SJSA1 (cell line): Measurements from ENCODE around the gene SWT1. TPM values are rescaled to one million over a fixed set of nuclear protein-coding genes. Genes with fewer than 3 reads are reported as not detected.

Experiments used
- DNase-seq, 2 experiments: peaks; one replicate each; pipeline ENCODE4 v3.0.0-alpha.2; 2015 to 2020; ENCODE audit warnings: low spot score in 2 of 2, low read depth in 1 of 2
- H3K27ac ChIP-seq: fragments of 250-450 bp; sonication (Bioruptor Pico); 2 replicates; pipeline ENCODE4 v1.5.1; 2020; ENCODE audit warnings: mild to moderate bottlenecking, moderate library complexity
- H3K27me3 ChIP-seq: fragments of 250-450 bp; sonication (Bioruptor Pico); replicated peaks from 2 replicates; pipeline ENCODE4 v1.5.1; 2020; ENCODE audit warnings: mild to moderate bottlenecking, moderate library complexity
- H3K36me3 ChIP-seq: fragments of 250-450 bp; sonication (Bioruptor Pico); 2 replicates; pipeline ENCODE4 v1.5.1; 2020; ENCODE audit warnings: mild to moderate bottlenecking
- H3K4me1 ChIP-seq: fragments of 250-450 bp; sonication (Bioruptor Pico); replicated peaks from 2 replicates; pipeline ENCODE4 v1.6.1; 2021; ENCODE audit warnings: mild to moderate bottlenecking
- H3K4me3 ChIP-seq: fragments of 250-450 bp; sonication (Bioruptor Pico); 2 replicates; pipeline ENCODE4 v1.5.1; 2020; ENCODE audit warnings: mild to moderate bottlenecking
- H3K9me3 ChIP-seq: fragments of 250-450 bp; sonication (Bioruptor Pico); replicated peaks from 2 replicates; pipeline ENCODE4 v1.5.1; 2020; ENCODE audit warnings: mild to moderate bottlenecking
- total RNA-seq: library from RNA; depleted of rRNA; stranded (reverse); fragments of >200 nt; shearing (Covaris generic); gene quantifications from 2 replicates; pipeline ENCODE4 v1.2.3, GENCODE V29; 2014; rRNA removed

Gene SWT1
- 0.63 and 1.5 TPM in 2 replicates for total RNA-seq

DNA sequence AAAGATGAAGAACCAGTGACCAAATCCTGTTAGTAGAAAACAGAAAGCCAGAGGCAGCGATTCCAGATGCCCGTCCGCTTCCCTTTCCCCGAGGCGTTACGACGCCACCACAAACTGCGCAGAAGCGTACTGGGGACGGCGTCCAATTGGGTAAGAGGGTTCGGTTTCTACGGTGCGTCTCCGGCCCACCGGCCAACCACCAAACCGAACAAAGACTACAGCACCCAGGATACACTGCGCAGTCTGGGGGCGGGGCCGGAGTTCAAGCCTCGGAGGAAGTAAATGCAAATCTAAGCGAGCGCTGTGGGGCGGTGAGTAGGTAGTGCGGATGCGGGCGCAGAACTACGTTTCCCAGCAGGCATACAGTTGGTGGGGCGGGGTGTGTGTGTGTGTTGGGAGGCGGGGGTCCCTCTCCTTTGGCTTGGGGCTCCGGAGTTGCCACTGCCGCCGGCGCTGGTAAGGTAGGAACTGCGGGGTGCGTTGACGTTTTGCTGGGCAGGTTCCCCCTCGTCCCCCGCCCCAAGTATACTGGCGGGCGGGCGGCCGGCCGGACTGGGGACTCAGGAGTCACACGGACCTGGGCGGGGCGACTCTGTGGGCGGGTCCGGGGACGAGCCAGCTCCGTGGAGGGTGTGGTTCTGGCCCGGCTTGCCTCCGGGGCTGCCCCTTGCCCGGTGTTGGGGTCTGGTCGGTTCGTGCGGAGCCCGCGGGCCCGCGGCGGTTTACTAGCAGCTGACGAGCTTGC, at the start of gene SWT1, which contains the start of gene TRMT1L:
SWT1 (plus strand) TSS at position 314 of the 745 bp plus-strand sequence. CDS start 3,675 bp downstream, outside the sequence.
TRMT1L (minus strand) TSS at position 100 of the 745 bp plus-strand sequence. CDS start 241 bp downstream, outside the sequence.
- Histone ChIP-seq H3K27me3 (no peaks in the 10 kb centered on the region), H3K9me3 (no peaks in the 10 kb centered on the region), H3K36me3 (no peaks in the 10 kb centered on the region), H3K27ac (peak within 1 kb of the TSS; percentile 90), H3K4me3 (peak within 1 kb of the TSS; percentile 71), H3K4me1 (peaks cover 13% of the 10 kb centered on the region)
- DNase-seq, result peak; percentile 99

DNA sequence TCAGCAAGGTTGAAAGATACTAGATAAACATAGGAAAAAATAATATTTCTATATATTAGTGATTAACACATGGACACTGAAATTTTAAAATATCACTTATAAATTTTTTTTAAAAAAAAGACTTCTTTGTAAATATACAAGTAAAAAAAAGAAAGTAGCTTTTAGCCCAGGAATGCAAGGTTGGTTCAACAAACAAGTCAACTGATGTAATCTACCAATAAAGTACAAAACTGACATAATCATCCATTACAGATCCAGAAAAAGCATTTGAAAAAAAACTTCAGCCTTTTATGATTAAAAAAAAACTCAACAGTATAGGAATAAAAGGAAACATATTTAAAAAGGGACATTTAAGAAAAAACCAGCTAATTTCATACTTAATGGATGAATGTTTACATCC, 48.6 kb upstream of the SWT1 start:
- DNase-seq, result no peak
- H3K36me3 ChIP-seq, result no peaks in the 10 kb centered on the region; the same call in 1 of the 2 replicates

GRCh38 chr1:185110145-185110544, 46.8 kb upstream of the SWT1 start:
- no peak for DNase-seq
- Histone ChIP-seq H3K4me1 (no peaks in the 10 kb centered on the region), H3K27me3 (no peaks in the 10 kb centered on the region), H3K9me3 (no peaks in the 10 kb centered on the region; the same call in none of the 2 replicates), H3K27ac (no peak overlapping the region), H3K4me3 (no peak overlapping the region), H3K36me3 (no peaks in the 10 kb centered on the region)

More for the DNA sequence above, 48.6 kb upstream of the SWT1 start:
- Histone ChIP-seq H3K4me3 (no peak overlapping the region), H3K4me1 (no peaks in the 10 kb centered on the region), H3K27me3 (no peaks in the 10 kb centered on the region), H3K27ac (no peak overlapping the region), H3K9me3 (no peaks in the 10 kb centered on the region; the same call in none of the 2 replicates)

DNA sequence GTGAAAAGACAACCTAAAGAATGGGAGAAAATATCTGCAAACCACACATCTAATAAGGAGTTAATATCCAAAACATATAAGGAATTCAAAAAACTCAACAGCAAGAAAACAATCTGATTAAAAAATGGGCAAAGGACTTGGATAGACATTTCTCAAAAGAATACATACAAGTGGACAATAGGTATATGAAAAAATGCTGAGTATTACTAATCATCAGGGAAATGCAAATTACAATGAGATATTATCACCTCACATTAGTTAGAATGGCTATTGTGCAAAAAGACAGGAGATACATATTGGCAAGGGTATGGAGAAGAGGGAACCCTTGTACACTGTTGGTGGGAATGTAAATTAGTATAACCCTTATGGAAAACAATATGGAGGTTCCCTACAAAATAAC, 45.1 kb upstream of the SWT1 start:
- Histone ChIP-seq H3K27ac (no peak overlapping the region), H3K4me3 (no peak overlapping the region), H3K9me3 (no peaks in the 10 kb centered on the region; the same call in none of the 2 replicates), H3K36me3 (no peaks in the 10 kb centered on the region), H3K27me3 (no peaks in the 10 kb centered on the region), H3K4me1 (no peaks in the 10 kb centered on the region)
- no peak for DNase-seq

DNA sequence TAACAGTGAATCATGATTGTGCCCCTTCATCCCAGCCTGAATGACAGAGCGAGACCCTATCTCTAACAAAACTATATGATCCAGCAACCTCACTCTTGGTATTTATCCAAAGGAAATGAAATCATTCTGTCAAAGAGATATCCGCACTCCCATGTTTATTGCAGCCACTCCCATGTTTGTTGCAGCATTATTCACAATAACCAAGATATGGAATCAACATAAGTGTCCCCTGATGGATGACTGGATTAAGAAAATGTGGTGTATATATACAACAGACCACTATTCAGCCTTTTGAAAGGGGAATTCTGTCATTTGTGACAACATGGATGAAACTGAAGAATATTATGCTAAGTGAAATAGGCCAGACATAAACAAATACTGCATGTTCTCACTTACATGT, 44.6 kb upstream of the SWT1 start:
- Histone ChIP-seq H3K4me1 (no peaks in the 10 kb centered on the region), H3K4me3 (no peak overlapping the region), H3K9me3 (no peaks in the 10 kb centered on the region; the same call in none of the 2 replicates), H3K36me3 (0 out of 2 replicates have a peak, but pooled peaks cover under 1% of the 10 kb centered on the region), H3K27me3 (no peaks in the 10 kb centered on the region), H3K27ac (no peak overlapping the region)
- DNase-seq, result no peak

- no peak overlapping the region for H3K4me3 ChIP-seq
- no peak for DNase-seq
- H3K27ac ChIP-seq, result no peak overlapping the region
- H3K36me3 ChIP-seq, result peaks cover 51% of the 10 kb centered on the region
- H3K27me3 ChIP-seq, result no peaks in the 10 kb centered on the region
- H3K9me3 ChIP-seq, result 0 out of 2 replicates have a peak, but pooled peaks cover 4% of the 10 kb centered on the region
- H3K4me1 ChIP-seq, result no peaks in the 10 kb centered on the region
Observed at GRCh38 chr1:185129708-185130107, 27.3 kb upstream of the SWT1 start.

DNA sequence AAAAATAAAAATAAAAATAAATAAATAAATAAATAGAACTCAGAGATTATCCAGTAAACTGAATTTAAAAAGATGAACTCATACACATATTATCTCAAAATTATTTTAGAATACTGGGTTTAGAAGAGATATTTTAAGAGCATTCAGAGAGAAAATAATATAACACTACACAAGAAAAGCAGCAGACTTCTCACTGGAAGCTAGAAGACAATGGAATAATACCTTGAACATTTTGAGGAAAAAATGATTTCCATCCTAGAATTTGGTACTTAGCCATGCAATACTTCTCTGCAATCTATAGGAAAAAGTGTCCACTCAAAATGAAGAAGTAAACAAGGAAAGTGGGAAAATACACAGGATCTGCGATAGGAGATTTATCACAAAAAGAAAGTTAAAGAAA, 24.4 kb upstream of the SWT1 start:
- no peak overlapping the region for H3K27ac ChIP-seq
- H3K27me3 ChIP-seq, result no peaks in the 10 kb centered on the region
- no peak overlapping the region for H3K4me3 ChIP-seq
- no peak for DNase-seq
- H3K36me3 ChIP-seq, result peaks cover 44% of the 10 kb centered on the region
- H3K4me1 ChIP-seq, result no peaks in the 10 kb centered on the region
- 0 out of 2 replicates have a peak, but pooled peaks cover 4% of the 10 kb centered on the region for H3K9me3 ChIP-seq

- Histone ChIP-seq H3K27me3 (no peaks in the 10 kb centered on the region), H3K27ac (no peak overlapping the region), H3K4me3 (no peak overlapping the region), H3K9me3 (0 out of 2 replicates have a peak, but pooled peaks cover 2% of the 10 kb centered on the region), H3K4me1 (no peaks in the 10 kb centered on the region), H3K36me3 (peaks cover 15% of the 10 kb centered on the region)
- DNase-seq, result no peak
Observed at GRCh38 chr1:185137896-185138545, 18.9 kb upstream of the SWT1 start.

DNA sequence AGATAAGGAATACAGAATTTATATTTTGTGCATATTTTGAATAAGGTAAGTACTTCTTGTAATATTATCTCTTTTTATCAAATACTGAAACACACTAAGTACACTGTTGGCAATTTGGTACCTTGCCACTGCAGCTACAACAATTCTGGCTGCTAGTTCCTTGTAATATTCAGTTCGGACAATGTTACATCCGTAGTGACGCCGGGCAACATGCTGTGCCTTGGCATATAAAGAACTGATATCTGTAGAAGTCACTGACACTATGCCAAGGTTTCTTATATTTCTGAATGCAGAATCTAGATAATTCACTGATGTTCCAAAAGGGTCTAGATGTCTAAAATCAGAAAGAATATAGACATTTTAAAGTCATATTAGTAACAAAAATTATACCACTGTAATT, 17.7 kb upstream of the SWT1 start:
- Histone ChIP-seq H3K4me3 (no peak overlapping the region), H3K27me3 (no peaks in the 10 kb centered on the region), H3K36me3 (peaks cover 12% of the 10 kb centered on the region), H3K27ac (no peak overlapping the region), H3K4me1 (0 out of 2 replicates have a peak, but pooled peaks cover 2% of the 10 kb centered on the region), H3K9me3 (no peaks in the 10 kb centered on the region)
- DNase-seq, result no peak

DNA sequence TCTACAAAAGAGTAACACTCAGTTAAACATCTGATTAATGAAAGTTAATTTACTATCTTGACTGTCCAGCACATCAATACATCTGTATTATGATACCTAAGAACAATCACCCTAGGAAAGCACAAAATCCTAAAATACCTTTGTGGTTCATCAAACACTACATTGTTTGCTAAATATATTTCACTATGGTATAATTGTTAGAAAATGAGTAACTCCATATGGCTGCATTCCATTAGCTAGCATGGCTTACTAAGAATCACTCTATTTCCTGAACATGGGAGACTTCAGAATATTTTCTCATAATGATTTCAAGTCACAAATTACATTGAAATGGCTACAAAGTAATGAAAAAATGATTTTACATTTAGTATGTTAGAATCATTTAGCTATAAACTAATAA, 12.7 kb upstream of the SWT1 start:
- peaks cover 17% of the 10 kb centered on the region for H3K36me3 ChIP-seq
- DNase-seq, result no peak
- no peaks in the 10 kb centered on the region for H3K9me3 ChIP-seq
- 0 out of 2 replicates have a peak, but pooled peaks cover 3% of the 10 kb centered on the region for H3K4me1 ChIP-seq
- H3K27ac ChIP-seq, result no peak overlapping the region
- no peak overlapping the region for H3K4me3 ChIP-seq
- H3K27me3 ChIP-seq, result no peaks in the 10 kb centered on the region

DNA sequence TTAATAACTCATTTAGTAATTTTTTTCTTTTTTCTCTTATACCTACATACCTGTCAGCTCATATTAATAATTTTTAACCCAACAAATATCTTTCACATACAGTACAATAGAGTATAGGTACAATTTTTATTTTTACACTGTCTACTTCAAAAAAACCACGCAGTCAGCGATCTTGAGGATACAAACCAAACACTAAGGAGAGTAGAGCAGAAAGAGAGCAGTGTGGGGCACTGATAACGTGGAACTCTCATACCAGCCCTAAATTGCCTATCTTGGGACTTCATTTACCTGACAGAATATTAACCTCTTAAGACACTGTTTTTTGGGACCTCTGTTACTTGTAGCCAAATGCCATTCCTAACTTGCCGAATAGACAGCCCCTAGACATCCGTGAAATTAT, 5.8 kb upstream of the SWT1 start:
- Histone ChIP-seq H3K4me3 (no peak overlapping the region), H3K36me3 (peaks cover 18% of the 10 kb centered on the region), H3K9me3 (no peaks in the 10 kb centered on the region), H3K27ac (no peak overlapping the region), H3K4me1 (peaks cover 9% of the 10 kb centered on the region; the same call in 1 of the 2 replicates), H3K27me3 (no peaks in the 10 kb centered on the region)
- DNase-seq, result no peak

- Histone ChIP-seq H3K27me3 (no peaks in the 10 kb centered on the region), H3K9me3 (no peaks in the 10 kb centered on the region), H3K4me3 (no peak overlapping the region), H3K27ac (no peak overlapping the region), H3K4me1 (peaks cover 9% of the 10 kb centered on the region; the same call in 1 of the 2 replicates), H3K36me3 (peaks cover 14% of the 10 kb centered on the region)
- DNase-seq, result no peak
Observed at GRCh38 chr1:185152187-185152767, 4.7 kb upstream of the SWT1 start.

- no peaks in the 10 kb centered on the region for H3K27me3 ChIP-seq
- H3K4me1 ChIP-seq, result peaks cover 13% of the 10 kb centered on the region
- H3K9me3 ChIP-seq, result no peaks in the 10 kb centered on the region
- no peak overlapping the region for H3K4me3 ChIP-seq
- no peak overlapping the region for H3K27ac ChIP-seq
- no peak for DNase-seq
- H3K36me3 ChIP-seq, result peaks cover 7% of the 10 kb centered on the region
Observed at GRCh38 chr1:185154912-185155513, 2.0 kb upstream of the SWT1 start.
